Suprapubic skin (tissue), 4 donors: Measurements from ENCODE around the gene NOTO. TPM values are rescaled to one million over a fixed set of nuclear protein-coding genes. Genes with fewer than 3 reads are reported as not detected.
A peak's percentile ranks its signal among the peaks of the same experiment; 100 is the strongest.

ENCODE experiments used
- DNase-seq, 2 donors: peaks; one replicate each; pipeline ENCODE4 v3.0.0-alpha.2; 2019; ENCODE audit warnings: low spot score in 2 of 2
- H3K27ac ChIP-seq: fragments of 200-600 bp; sonication (generic); one replicate; pipeline ENCODE4 v1.5.1; 2019
- H3K27me3 ChIP-seq: fragments of 200-600 bp; sonication (generic); one replicate; pipeline ENCODE4 v1.5.1; 2019
- H3K36me3 ChIP-seq: fragments of 200-600 bp; sonication (generic); one replicate; pipeline ENCODE4 v1.5.1; 2019
- H3K4me1 ChIP-seq: fragments of 200-600 bp; sonication (generic); one replicate; pipeline ENCODE4 v1.5.1; 2019
- H3K4me3 ChIP-seq: fragments of 200-600 bp; sonication (generic); one replicate; pipeline ENCODE4 v1.5.1; 2019; ENCODE audit warnings: mild to moderate bottlenecking
- H3K9me3 ChIP-seq: fragments of 200-600 bp; sonication (generic); one replicate; pipeline ENCODE4 v1.5.1; 2019
- EP300 ChIP-seq: sonication (generic); formaldehyde crosslinking; IDR thresholded peaks from one replicate; pipeline ENCODE4 v1.6.1; 2017; ENCODE audit warnings: antibody characterized with exemption
- POLR2A ChIP-seq, 2 donors: fragments of 450-650 bp; IDR thresholded peaks; one replicate each; pipeline ENCODE4 v1.6.1; 2017; ENCODE audit warnings: antibody characterized with exemption in 2 of 2, mild to moderate bottlenecking in 2 of 2, moderate library complexity in 2 of 2
- POLR2AphosphoS5 ChIP-seq, 3 donors: sonication (generic); formaldehyde crosslinking; IDR thresholded peaks; one replicate each; pipeline ENCODE4 v1.6.1; 2017; ENCODE audit warnings: antibody characterized with exemption in 3 of 3
- WGBS: methylation state at CpG from one replicate; pipeline ENCODE4 v1.1.5; 2018; 5-methylcytosine and 5-hydroxymethylcytosine counted together
- total RNA-seq, 4 donors: library from RNA; depleted of rRNA; stranded (reverse); fragments of >200 nt; gene quantifications; one replicate each; pipeline ENCODE4 v1.1.0, GENCODE V29; 2016
- TF ChIP-seq, protein P1 (sequence below), 2 donors: fragments of 200-600 bp in 1 of 2; fragments of 450-650 bp in 1 of 2; sonication (generic) in 1 of 2; IDR thresholded peaks; one replicate each; pipeline ENCODE4 v1.5.1; 2016 to 2019; ENCODE audit warnings: antibody characterized with exemption in 2 of 2, mild to moderate bottlenecking in 1 of 2, moderate library complexity in 1 of 2

NOTO gene
- total RNA-seq, 4 donors from 2014 or later: not detected

DNA sequence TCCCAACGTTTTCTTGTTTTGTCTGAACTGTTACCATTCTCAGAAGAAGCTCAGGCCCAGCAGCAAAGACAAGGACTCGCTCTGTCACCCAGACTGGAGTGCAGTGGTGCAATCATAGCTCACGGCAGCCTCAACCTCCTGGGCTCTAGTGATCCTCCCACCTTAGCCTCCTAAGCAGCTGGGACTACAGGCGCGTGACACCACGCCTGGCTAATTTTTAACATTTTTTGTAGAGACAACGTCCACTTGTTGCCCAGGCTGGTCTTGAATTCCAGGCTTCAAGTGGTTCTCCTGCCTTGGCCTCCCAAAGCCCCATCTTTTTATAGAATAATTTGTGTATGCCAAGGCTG lies 9.7 kb downstream of the NOTO start:
- Histone ChIP-seq H3K4me3 (no peak overlapping the region), H3K27me3 (no peaks in the 10 kb centered on the region), H3K27ac (no peak overlapping the region), H3K9me3 (no peaks in the 10 kb centered on the region), H3K4me1 (peaks cover 24% of the 10 kb centered on the region), H3K36me3 (no peaks in the 10 kb centered on the region)
- no peak for TF ChIP-seq POLR2A (IDR thresholded peaks at IDR 0.05)
- no peak for TF ChIP-seq POLR2AphosphoS5 (IDR thresholded peaks at IDR 0.05)
- TF ChIP-seq, protein P1, sequence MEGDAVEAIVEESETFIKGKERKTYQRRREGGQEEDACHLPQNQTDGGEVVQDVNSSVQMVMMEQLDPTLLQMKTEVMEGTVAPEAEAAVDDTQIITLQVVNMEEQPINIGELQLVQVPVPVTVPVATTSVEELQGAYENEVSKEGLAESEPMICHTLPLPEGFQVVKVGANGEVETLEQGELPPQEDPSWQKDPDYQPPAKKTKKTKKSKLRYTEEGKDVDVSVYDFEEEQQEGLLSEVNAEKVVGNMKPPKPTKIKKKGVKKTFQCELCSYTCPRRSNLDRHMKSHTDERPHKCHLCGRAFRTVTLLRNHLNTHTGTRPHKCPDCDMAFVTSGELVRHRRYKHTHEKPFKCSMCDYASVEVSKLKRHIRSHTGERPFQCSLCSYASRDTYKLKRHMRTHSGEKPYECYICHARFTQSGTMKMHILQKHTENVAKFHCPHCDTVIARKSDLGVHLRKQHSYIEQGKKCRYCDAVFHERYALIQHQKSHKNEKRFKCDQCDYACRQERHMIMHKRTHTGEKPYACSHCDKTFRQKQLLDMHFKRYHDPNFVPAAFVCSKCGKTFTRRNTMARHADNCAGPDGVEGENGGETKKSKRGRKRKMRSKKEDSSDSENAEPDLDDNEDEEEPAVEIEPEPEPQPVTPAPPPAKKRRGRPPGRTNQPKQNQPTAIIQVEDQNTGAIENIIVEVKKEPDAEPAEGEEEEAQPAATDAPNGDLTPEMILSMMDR (IDR thresholded peaks at IDR 0.05): no peak
- no peak for TF ChIP-seq EP300
- DNase-seq: no peak
- 78% methylated on average over 7 of the region's 7 CpGs for WGBS

DNA sequence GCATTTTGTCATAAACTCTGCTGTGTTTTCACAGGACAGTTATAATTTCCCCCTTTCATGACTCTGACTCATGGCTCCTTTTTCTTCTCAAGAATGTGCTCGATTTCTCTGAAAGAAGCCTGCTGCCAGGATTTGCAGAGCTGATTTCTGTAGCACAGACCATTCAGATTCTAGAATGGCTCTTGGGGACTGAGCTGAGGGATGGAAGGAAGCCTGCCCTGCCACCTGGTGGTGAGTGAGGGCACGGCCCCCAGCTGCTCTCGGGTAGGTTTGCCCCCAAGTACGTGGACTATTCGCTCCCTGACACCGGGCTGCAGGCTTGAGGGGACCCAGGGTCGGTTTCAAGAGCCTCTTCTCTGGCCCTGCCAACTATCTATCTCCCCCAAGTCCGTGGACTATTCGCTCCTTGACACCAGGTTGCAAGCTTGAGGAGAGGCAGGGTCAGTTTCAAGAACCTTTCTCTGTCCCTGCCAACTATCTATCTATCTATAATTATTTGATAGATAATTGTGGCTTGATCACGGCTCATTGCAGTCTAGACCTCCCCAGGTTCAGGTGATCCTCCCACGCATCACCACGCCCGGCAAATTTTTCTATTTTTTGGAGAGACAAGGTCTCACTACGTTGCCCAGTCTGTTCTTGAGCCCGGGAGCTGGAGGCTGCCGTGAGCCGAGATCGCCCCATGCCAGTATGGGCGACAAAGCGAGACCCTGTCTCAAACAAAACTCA lies 10.2 kb downstream of the NOTO start:
- Histone ChIP-seq H3K36me3 (no peaks in the 10 kb centered on the region), H3K9me3 (no peaks in the 10 kb centered on the region), H3K27me3 (no peaks in the 10 kb centered on the region), H3K4me1 (peaks cover 24% of the 10 kb centered on the region), H3K4me3 (no peak overlapping the region), H3K27ac (no peak overlapping the region)
- TF ChIP-seq, protein P1 (IDR thresholded peaks at IDR 0.05): peak; percentile 81 to 96
- TF ChIP-seq EP300 (no peak), POLR2A (IDR thresholded peaks at IDR 0.05) (no peak), POLR2AphosphoS5 (IDR thresholded peaks at IDR 0.05) (no peak)
- peak in 1 of 2 donors; percentile 76 for DNase-seq
- WGBS: 63% methylated on average over 18 of the region's 20 CpGs

DNA sequence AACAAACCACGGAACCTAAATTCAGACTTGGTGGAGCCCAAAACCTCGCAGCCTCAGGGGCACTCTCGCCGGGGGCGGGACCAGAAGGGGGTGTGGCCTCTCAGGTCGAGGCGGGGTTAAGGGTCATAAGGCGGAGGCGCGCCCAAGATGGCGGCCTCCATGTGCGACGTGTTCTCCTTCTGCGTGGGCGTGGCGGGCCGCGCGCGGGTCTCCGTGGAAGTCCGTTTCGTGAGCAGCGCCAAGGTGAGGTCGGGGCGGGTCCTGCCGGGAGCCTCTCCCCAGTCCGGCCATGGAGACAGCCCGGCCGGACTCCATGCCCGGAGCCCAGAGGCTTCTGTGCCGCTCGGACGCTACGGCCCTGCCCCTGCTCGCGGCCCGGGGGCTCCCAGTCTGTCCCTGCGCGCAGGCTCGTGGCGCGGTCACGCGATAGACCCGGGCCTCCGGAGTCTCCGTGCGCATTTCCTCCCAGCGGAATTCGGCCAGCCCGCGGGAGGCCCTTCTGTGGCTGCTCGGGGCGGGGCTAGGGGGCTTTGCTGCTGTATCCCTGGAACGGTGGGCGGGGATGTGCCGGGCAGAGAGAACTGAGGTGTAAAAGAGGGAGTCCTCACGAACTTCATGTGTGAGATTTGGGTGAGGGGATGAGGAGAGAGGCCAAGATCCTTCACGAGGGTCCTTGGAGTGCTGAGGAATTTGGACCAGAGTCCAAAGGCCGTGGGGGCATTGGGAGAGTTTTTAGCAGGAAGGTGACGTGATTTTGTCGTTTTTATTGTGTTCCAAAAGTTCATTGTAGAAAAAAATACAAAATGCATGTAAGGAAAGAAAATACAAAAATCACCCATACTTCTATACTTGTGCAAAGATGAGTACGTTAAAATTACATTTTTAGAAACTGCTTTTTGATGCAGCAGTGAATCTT lies 12.0 kb downstream of the NOTO start, which contains the start of gene SMYD5:
TSS of gene SMYD5 (plus strand) at position 126 of the 916 bp plus-strand sequence. CDS start at position 148, 22 bp downstream.
- no peaks in the 10 kb centered on the region for H3K9me3 ChIP-seq
- DNase-seq: peak; percentile 92 to 93

DNA sequence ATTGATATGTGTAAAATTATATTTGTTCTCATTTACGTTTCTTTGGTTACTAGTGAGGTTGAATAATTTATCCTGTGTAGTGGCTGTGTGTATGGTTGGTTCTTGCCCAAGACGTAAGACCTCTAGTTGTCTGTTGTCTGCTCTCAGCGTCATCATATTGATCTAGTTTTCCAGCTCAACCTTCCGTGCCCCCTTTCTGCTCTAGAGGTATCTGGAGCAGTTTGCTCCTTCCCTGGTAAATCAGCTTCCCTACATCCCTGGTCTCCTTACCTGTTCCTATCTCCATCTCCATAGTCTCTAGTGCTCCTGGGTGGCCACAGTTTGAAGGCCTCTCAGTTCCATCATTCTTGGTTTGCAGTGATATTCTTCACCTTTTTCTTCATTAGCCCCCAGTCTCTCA lies 12.9 kb downstream of the NOTO start:
- no peak for DNase-seq
- peaks cover 19% of the 10 kb centered on the region for H3K36me3 ChIP-seq
- H3K27me3 ChIP-seq: no peaks in the 10 kb centered on the region
- TF ChIP-seq POLR2AphosphoS5 (IDR thresholded peaks at IDR 0.05): no peak
- TF ChIP-seq POLR2A (IDR thresholded peaks at IDR 0.05): no peak
- TF ChIP-seq EP300: no peak
- TF ChIP-seq, protein P1 (IDR thresholded peaks at IDR 0.05): no peak
- H3K9me3 ChIP-seq: no peaks in the 10 kb centered on the region
- WGBS: 79% methylated on average over 4 of the region's 4 CpGs
- peak overlapping the region; percentile 82 for H3K4me3 ChIP-seq
- H3K27ac ChIP-seq: no peak overlapping the region
- H3K4me1 ChIP-seq: peaks cover 24% of the 10 kb centered on the region

More for the DNA sequence above, 12.0 kb downstream of the NOTO start, which contains the start of gene SMYD5:
- WGBS: 2% methylated on average over 12 of the region's 64 CpGs
- Histone ChIP-seq H3K27ac (peak within 1 kb of the TSS; percentile 62), H3K4me1 (peaks cover 24% of the 10 kb centered on the region), H3K27me3 (no peaks in the 10 kb centered on the region), H3K4me3 (peak within 1 kb of the TSS; percentile 82), H3K36me3 (peaks cover 11% of the 10 kb centered on the region)
- no peak for TF ChIP-seq POLR2A (IDR thresholded peaks at IDR 0.05)
- TF ChIP-seq, protein P1 (IDR thresholded peaks at IDR 0.05): no peak
- TF ChIP-seq POLR2AphosphoS5 (IDR thresholded peaks at IDR 0.05): no peak
- TF ChIP-seq EP300: no peak

DNA sequence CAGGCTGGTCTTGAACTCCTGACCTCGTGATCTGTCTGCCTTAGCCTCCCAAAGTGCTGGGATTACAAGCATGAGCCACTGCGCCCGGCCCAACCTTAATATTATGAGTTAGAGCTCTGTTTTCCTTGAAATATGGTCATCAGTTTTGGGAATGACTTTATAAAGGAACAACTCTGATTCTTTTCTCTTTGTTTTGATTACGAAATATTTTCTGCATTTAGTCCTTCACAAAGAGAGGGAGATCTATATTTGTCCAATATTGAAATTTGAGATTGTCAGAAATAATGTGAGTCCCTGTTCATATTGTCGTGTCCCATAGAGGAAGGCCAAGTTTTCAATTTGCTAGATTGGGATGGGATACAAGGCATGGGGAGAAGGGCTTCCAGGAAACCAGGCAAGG lies 14.8 kb downstream of the NOTO start:
- no peaks in the 10 kb centered on the region for H3K27me3 ChIP-seq
- H3K4me1 ChIP-seq: peaks cover 24% of the 10 kb centered on the region
- TF ChIP-seq, protein P1 (IDR thresholded peaks at IDR 0.05): no peak
- no peak for TF ChIP-seq POLR2A (IDR thresholded peaks at IDR 0.05)
- TF ChIP-seq POLR2AphosphoS5 (IDR thresholded peaks at IDR 0.05): no peak
- no peak for TF ChIP-seq EP300
- H3K27ac ChIP-seq: no peak overlapping the region
- H3K36me3 ChIP-seq: peaks cover 37% of the 10 kb centered on the region
- DNase-seq: no peak
- WGBS: 93% methylated on average over 5 of the region's 5 CpGs
- H3K9me3 ChIP-seq: no peaks in the 10 kb centered on the region
- no peak overlapping the region for H3K4me3 ChIP-seq
